Thoracic aorta (tissue), 2 donors: ENCODE measurements around the gene PITX3. TPM values are rescaled to one million over a fixed set of nuclear protein-coding genes. Genes with fewer than 3 reads are reported as not detected.

Experiments
- ATAC-seq: fragments of 150-250 bp; one replicate; pipeline ENCODE4 v1.8.0; 2017; ENCODE audit warnings: low read depth; ENCODE audit not compliant: insufficient number of reproducible peaks, low FRiP score
- DNase-seq: peaks from one replicate; pipeline ENCODE4 v3.0.0-alpha.2; 2020; ENCODE audit warnings: low spot score
- H3K27ac ChIP-seq, 2 donors: fragments of 200-600 bp; sonication (generic); 1 replicate in 1 of 2; 2 replicates in 1 of 2; pipeline ENCODE4 v1.5.1; 2016; ENCODE audit warnings: mild to moderate bottlenecking in 2 of 2, moderate library complexity in 2 of 2
- H3K27me3 ChIP-seq: fragments of 200-600 bp; sonication (generic); replicated peaks from 2 replicates; pipeline ENCODE4 v1.6.0; 2016; ENCODE audit warnings: mild to moderate bottlenecking; ENCODE audit not compliant: insufficient read depth
- H3K36me3 ChIP-seq: fragments of 200-600 bp; sonication (generic); one replicate; pipeline ENCODE4 v1.5.1; 2016
- H3K4me1 ChIP-seq, 2 donors: fragments of 200-600 bp; sonication (generic); 1 replicate in 1 of 2; 2 replicates in 1 of 2; pipeline versions ENCODE4 v1.5.1 to v1.6.0; 2016; ENCODE audit warnings: low read depth in 2 of 2, mild to moderate bottlenecking in 1 of 2; ENCODE audit not compliant: control insufficient read depth in 1 of 2
- H3K4me3 ChIP-seq: fragments of 200-600 bp; sonication (generic); 2 replicates; pipeline ENCODE4 v1.5.1; 2016; ENCODE audit warnings: mild to moderate bottlenecking
- H3K9me3 ChIP-seq: fragments of 200-600 bp; sonication (generic); 2 replicates; pipeline ENCODE4 v1.5.1; 2016
- CTCF ChIP-seq: fragments of 200-600 bp; sonication (generic); IDR thresholded peaks from one replicate; pipeline ENCODE4 v1.5.1; 2019; ENCODE audit warnings: antibody characterized with exemption
- total RNA-seq, 2 donors: library from RNA; depleted of rRNA; stranded (reverse); fragments of >200 nt; gene quantifications; one replicate each; pipeline versions ENCODE4 v1.1.0 to v1.2.3, GENCODE V29; 2016

PITX3 gene
- total RNA-seq, 2 donors from 2014 or later, result not detected

GRCh38 chr10:102230264-102230860, 10.9 kb downstream of the PITX3 start:
- Histone ChIP-seq H3K4me3 (peak overlapping the region; percentile 70), H3K4me1 (peaks cover 17 to 27% of the 10 kb centered on the region in 2 donors), H3K9me3 (no peaks in the 10 kb centered on the region), H3K27me3 (peaks cover 11% of the 10 kb centered on the region), H3K27ac (no peak overlapping the region), H3K36me3 (no peaks in the 10 kb centered on the region)
- DNase-seq, result no peak
- TF ChIP-seq CTCF, result no peak
- no peak for ATAC-seq

GRCh38 chr10:102229810-102230263, 11.5 kb downstream of the PITX3 start:
- H3K9me3 ChIP-seq, result no peaks in the 10 kb centered on the region
- H3K4me1 ChIP-seq, result peaks cover 17 to 27% of the 10 kb centered on the region in 2 donors
- no peak overlapping the region for H3K27ac ChIP-seq
- H3K36me3 ChIP-seq, result no peaks in the 10 kb centered on the region
- DNase-seq (no peak), ATAC-seq (peak; percentile 29)
- peak; percentile 93 for TF ChIP-seq CTCF
- H3K4me3 ChIP-seq, result peak overlapping the region; percentile 70
- peaks cover 11% of the 10 kb centered on the region for H3K27me3 ChIP-seq

- Histone ChIP-seq H3K9me3 (no peaks in the 10 kb centered on the region), H3K36me3 (no peaks in the 10 kb centered on the region), H3K27me3 (peaks cover 11% of the 10 kb centered on the region), H3K4me1 (peaks cover 17 to 27% of the 10 kb centered on the region in 2 donors), H3K4me3 (no peak overlapping the region), H3K27ac (no peak overlapping the region)
- ATAC-seq (no peak), DNase-seq (no peak)
- no peak for TF ChIP-seq CTCF
Measured at GRCh38 chr10:102227050-102227449, 14.3 kb downstream of the PITX3 start.

- Histone ChIP-seq H3K4me1 (peaks cover 14 to 24% of the 10 kb centered on the region in 2 donors), H3K27me3 (peaks cover 6% of the 10 kb centered on the region), H3K36me3 (no peaks in the 10 kb centered on the region), H3K9me3 (no peaks in the 10 kb centered on the region), H3K4me3 (peak overlapping the region; percentile 61), H3K27ac (no peak overlapping the region)
- DNase-seq, result no peak
- TF ChIP-seq CTCF, result no peak
- ATAC-seq, result no peak
Measured at GRCh38 chr10:102226542-102226870, 14.8 kb downstream of the PITX3 start.

GRCh38 chr10:102225646-102226541, 15.4 kb downstream of the PITX3 start, which contains the start of gene ELOVL3:
Gene ELOVL3, plus strand, starts transcription at chr10:102226299. Its CDS starts 250 bp downstream, at chr10:102226549.
- no peaks in the 10 kb centered on the region for H3K36me3 ChIP-seq
- peak; percentile 19 for TF ChIP-seq CTCF
- DNase-seq, result peak; percentile 83
- peak within 1 kb of the TSS; percentile 61 for H3K4me3 ChIP-seq
- H3K9me3 ChIP-seq, result no peaks in the 10 kb centered on the region
- peak within 1 kb of the TSS; percentile 35 to 48 for H3K27ac ChIP-seq
- ATAC-seq, result peak; percentile 63
- H3K4me1 ChIP-seq, result peaks cover 9 to 18% of the 10 kb centered on the region in 2 donors
- peaks cover 3% of the 10 kb centered on the region for H3K27me3 ChIP-seq
